Stimulated activated naive B cell treated with anti-CD40 and anti-IgM and Interleukin-4, amounts not matched to agents 10 μg/mL and 1 μg/mL and 100 μg/mL, for 72 hours (primary cell): Measurements from ENCODE around the gene NUP54.

Source experiments
- ATAC-seq, 2 donors: fragments of 150-1000 bp; cut with Tn5 transposase; replicated peaks; 2 replicates each; pipeline ENCODE4 v1.10.0; 2021; ENCODE audit warnings: moderate library complexity in 1 of 2
- DNase-seq: peaks from one replicate; pipeline ENCODE4 v3.0.0; 2021
- H3K27ac Mint-ChIP-seq: one replicate; pipeline ENCODE4 v1.8.0; 2022; ENCODE audit warnings: mild to moderate bottlenecking, mixed read lengths
- H3K27me3 Mint-ChIP-seq, 2 donors: one replicate each; pipeline ENCODE4 v1.8.0; 2022; ENCODE audit warnings: mixed read lengths in 2 of 2
- H3K36me3 Mint-ChIP-seq, 2 donors: one replicate each; pipeline ENCODE4 v1.8.0; 2022; ENCODE audit warnings: mixed read lengths in 2 of 2, mild to moderate bottlenecking in 1 of 2
- H3K4me1 Mint-ChIP-seq, 2 donors: one replicate each; pipeline ENCODE4 v1.8.0; 2022; ENCODE audit warnings: mixed read lengths in 2 of 2, mild to moderate bottlenecking in 1 of 2
- H3K4me3 Mint-ChIP-seq, 2 donors: one replicate each; pipeline ENCODE4 v1.8.0; 2022; ENCODE audit warnings: mild to moderate bottlenecking in 2 of 2, mixed read lengths in 2 of 2, moderate library complexity in 1 of 2
- H3K9me3 Mint-ChIP-seq, 2 donors: one replicate each; pipeline ENCODE4 v1.8.0; 2022; ENCODE audit warnings: mixed read lengths in 2 of 2, mild to moderate bottlenecking in 1 of 2

The NUP54 gene

GRCh38 chr4:76174216-76174615 is 26.0 kb upstream of the NUP54 start:
- no peaks in the 10 kb centered on the region for H3K9me3 Mint-ChIP-seq
- H3K36me3 Mint-ChIP-seq = peaks cover 16 to 17% of the 10 kb centered on the region in 2 donors
- H3K27me3 Mint-ChIP-seq = no peaks in the 10 kb centered on the region
- H3K4me3 Mint-ChIP-seq = no peak overlapping the region
- ATAC-seq = no peak
- DNase-seq = no peak
- no peaks in the 10 kb centered on the region for H3K4me1 Mint-ChIP-seq
- no peak overlapping the region for H3K27ac Mint-ChIP-seq

- no peak for ATAC-seq
- peaks cover 16 to 24% of the 10 kb centered on the region in 2 donors for H3K36me3 Mint-ChIP-seq
- DNase-seq = no peak
- no peaks in the 10 kb centered on the region for H3K27me3 Mint-ChIP-seq
- no peak overlapping the region for H3K27ac Mint-ChIP-seq
- no peak overlapping the region for H3K4me3 Mint-ChIP-seq
- no peaks in the 10 kb centered on the region for H3K4me1 Mint-ChIP-seq
- no peaks in the 10 kb centered on the region for H3K9me3 Mint-ChIP-seq
Observed at GRCh38 chr4:76168688-76169087, 20.5 kb upstream of the NUP54 start.

GRCh38 chr4:76166480-76166879 is 18.3 kb upstream of the NUP54 start:
- no peaks in the 10 kb centered on the region for H3K4me1 Mint-ChIP-seq
- H3K27ac Mint-ChIP-seq = no peak overlapping the region
- ATAC-seq = no peak
- DNase-seq = no peak
- no peak overlapping the region for H3K4me3 Mint-ChIP-seq
- H3K9me3 Mint-ChIP-seq = no peaks in the 10 kb centered on the region
- peaks cover 12 to 32% of the 10 kb centered on the region in 2 donors for H3K36me3 Mint-ChIP-seq
- no peaks in the 10 kb centered on the region for H3K27me3 Mint-ChIP-seq

GRCh38 chr4:76160355-76160754 is 12.2 kb upstream of the NUP54 start:
- Mint-ChIP-seq H3K36me3 (peaks cover 2 to 17% of the 10 kb centered on the region in 2 donors), H3K9me3 (peaks cover 0 to 2% of the 10 kb centered on the region in 2 donors), H3K27me3 (no peaks in the 10 kb centered on the region), H3K4me1 (no peaks in the 10 kb centered on the region), H3K27ac (no peak overlapping the region), H3K4me3 (no peak overlapping the region)
- ATAC-seq (no peak), DNase-seq (no peak)

- H3K4me3 Mint-ChIP-seq = no peak overlapping the region
- no peaks in the 10 kb centered on the region for H3K27me3 Mint-ChIP-seq
- DNase-seq (no peak), ATAC-seq (no peak)
- H3K4me1 Mint-ChIP-seq = no peaks in the 10 kb centered on the region
- peaks cover 6 to 18% of the 10 kb centered on the region in 2 donors for H3K36me3 Mint-ChIP-seq
- H3K27ac Mint-ChIP-seq = peak overlapping the region; percentile 21
- H3K9me3 Mint-ChIP-seq = peaks cover 5 to 8% of the 10 kb centered on the region in 2 donors
Observed at GRCh38 chr4:76156635-76157034, 8.4 kb upstream of the NUP54 start.

- Mint-ChIP-seq H3K4me1 (no peaks in the 10 kb centered on the region), H3K4me3 (no peak overlapping the region), H3K9me3 (peaks cover 5 to 8% of the 10 kb centered on the region in 2 donors), H3K27ac (no peak overlapping the region), H3K36me3 (peaks cover 11 to 19% of the 10 kb centered on the region in 2 donors), H3K27me3 (no peaks in the 10 kb centered on the region)
- DNase-seq (no peak), ATAC-seq (no peak)
Observed at GRCh38 chr4:76155979-76156378, 7.8 kb upstream of the NUP54 start.

- H3K27ac Mint-ChIP-seq = no peak overlapping the region
- H3K36me3 Mint-ChIP-seq = peaks cover 12 to 26% of the 10 kb centered on the region in 2 donors
- no peak for DNase-seq
- no peaks in the 10 kb centered on the region for H3K27me3 Mint-ChIP-seq
- H3K4me1 Mint-ChIP-seq = peaks cover 5 to 11% of the 10 kb centered on the region in 2 donors
- H3K9me3 Mint-ChIP-seq = peaks cover 5 to 8% of the 10 kb centered on the region in 2 donors
- no peak overlapping the region for H3K4me3 Mint-ChIP-seq
- ATAC-seq = no peak
Observed at GRCh38 chr4:76153356-76153755, 5.2 kb upstream of the NUP54 start.

GRCh38 chr4:76147454-76148141 is 599 bp downstream of the NUP54 start:
- H3K4me1 Mint-ChIP-seq = peaks cover 6 to 16% of the 10 kb centered on the region in 2 donors
- ATAC-seq = peak; percentile 49 to 61

GRCh38 chr4:76144546-76144945 is 3.7 kb downstream of the NUP54 start:
- ATAC-seq (no peak), DNase-seq (no peak)
- no peaks in the 10 kb centered on the region for H3K9me3 Mint-ChIP-seq
- H3K36me3 Mint-ChIP-seq = peaks cover 22 to 32% of the 10 kb centered on the region in 2 donors
- no peaks in the 10 kb centered on the region for H3K27me3 Mint-ChIP-seq
- H3K4me1 Mint-ChIP-seq = peaks cover 12 to 15% of the 10 kb centered on the region in 2 donors
- H3K27ac Mint-ChIP-seq = no peak overlapping the region
- no peak overlapping the region for H3K4me3 Mint-ChIP-seq

More at GRCh38 chr4:76147454-76148141, 599 bp downstream of the NUP54 start:
- DNase-seq = no peak
- Mint-ChIP-seq H3K4me3 (peak overlapping the region; percentile 92 to 95), H3K27me3 (no peaks in the 10 kb centered on the region), H3K36me3 (peaks cover 12 to 17% of the 10 kb centered on the region in 2 donors), H3K27ac (peak overlapping the region; percentile 94), H3K9me3 (no peaks in the 10 kb centered on the region)

- H3K27me3 Mint-ChIP-seq = no peaks in the 10 kb centered on the region
- DNase-seq (no peak), ATAC-seq (no peak)
- H3K27ac Mint-ChIP-seq = no peak overlapping the region
- peaks cover 12 to 13% of the 10 kb centered on the region in 2 donors for H3K4me1 Mint-ChIP-seq
- H3K36me3 Mint-ChIP-seq = peaks cover 30 to 44% of the 10 kb centered on the region in 2 donors
- H3K4me3 Mint-ChIP-seq = no peak overlapping the region
- H3K9me3 Mint-ChIP-seq = no peaks in the 10 kb centered on the region
Observed at GRCh38 chr4:76141241-76141640, 7.0 kb downstream of the NUP54 start.

- peaks cover 0 to 2% of the 10 kb centered on the region in 2 donors for H3K9me3 Mint-ChIP-seq
- no peak overlapping the region for H3K4me3 Mint-ChIP-seq
- ATAC-seq = no peak
- no peaks in the 10 kb centered on the region for H3K27me3 Mint-ChIP-seq
- H3K36me3 Mint-ChIP-seq = peaks cover 34 to 47% of the 10 kb centered on the region in 2 donors
- H3K4me1 Mint-ChIP-seq = peaks cover 0 to 6% of the 10 kb centered on the region in 2 donors
- DNase-seq = no peak
- no peak overlapping the region for H3K27ac Mint-ChIP-seq
Observed at GRCh38 chr4:76127754-76128153, 20.4 kb downstream of the NUP54 start.

GRCh38 chr4:76125816-76126215 is 22.4 kb downstream of the NUP54 start:
- peaks cover 37 to 50% of the 10 kb centered on the region in 2 donors for H3K36me3 Mint-ChIP-seq
- DNase-seq = no peak
- H3K9me3 Mint-ChIP-seq = peaks cover 0 to 2% of the 10 kb centered on the region in 2 donors
- no peaks in the 10 kb centered on the region for H3K27me3 Mint-ChIP-seq
- no peak overlapping the region for H3K4me3 Mint-ChIP-seq
- no peak overlapping the region for H3K27ac Mint-ChIP-seq
- H3K4me1 Mint-ChIP-seq = peaks cover 0 to 6% of the 10 kb centered on the region in 2 donors
- no peak for ATAC-seq

- DNase-seq = no peak
- H3K27ac Mint-ChIP-seq = no peak overlapping the region
- no peak for ATAC-seq
- peaks cover 37 to 61% of the 10 kb centered on the region in 2 donors for H3K36me3 Mint-ChIP-seq
- no peak overlapping the region for H3K4me3 Mint-ChIP-seq
- no peaks in the 10 kb centered on the region for H3K9me3 Mint-ChIP-seq
- no peaks in the 10 kb centered on the region for H3K27me3 Mint-ChIP-seq
- no peaks in the 10 kb centered on the region for H3K4me1 Mint-ChIP-seq
Observed at GRCh38 chr4:76120199-76120598, 28.0 kb downstream of the NUP54 start.

- Mint-ChIP-seq H3K4me3 (no peak overlapping the region), H3K27me3 (no peaks in the 10 kb centered on the region), H3K36me3 (peaks cover 25 to 53% of the 10 kb centered on the region in 2 donors), H3K9me3 (no peaks in the 10 kb centered on the region), H3K4me1 (no peaks in the 10 kb centered on the region), H3K27ac (no peak overlapping the region)
- DNase-seq = no peak
- no peak for ATAC-seq
Observed at GRCh38 chr4:76117536-76117935, 30.7 kb downstream of the NUP54 start.

GRCh38 chr4:76116821-76117220 is 31.4 kb downstream of the NUP54 start:
- no peak overlapping the region for H3K27ac Mint-ChIP-seq
- no peaks in the 10 kb centered on the region for H3K9me3 Mint-ChIP-seq
- ATAC-seq = no peak
- H3K4me3 Mint-ChIP-seq = no peak overlapping the region
- DNase-seq = no peak
- no peaks in the 10 kb centered on the region for H3K27me3 Mint-ChIP-seq
- H3K4me1 Mint-ChIP-seq = no peaks in the 10 kb centered on the region
- H3K36me3 Mint-ChIP-seq = peaks cover 25 to 50% of the 10 kb centered on the region in 2 donors
